Spleen (tissue), 7 donors: ENCODE data around the gene STUM.

Experiments
- CTCF ChIP-seq, 11 experiments: fragments of 200-600 bp in 7 of 11; fragments of 450-650 bp in 4 of 11; sonication (generic) in 4 of 11; IDR thresholded peaks in 8 of 11; conservative IDR thresholded peaks in 3 of 11; 1 replicate in 7 of 11; 2 replicates in 4 of 11; pipeline versions ENCODE4 v1.4.0 to v1.8.0; 2016 to 2021; ENCODE audit warnings: antibody characterized with exemption in 11 of 11, inconsistent platforms in 4 of 11, mild to moderate bottlenecking in 1 of 11
- POLR2A ChIP-seq, 3 donors: fragments of 450-650 bp; IDR thresholded peaks; one replicate each; pipeline ENCODE4 v1.5.1; 2017; ENCODE audit warnings: antibody characterized with exemption in 3 of 3, mild to moderate bottlenecking in 1 of 3
- donor health status: DM: no; HTN: no; CAD: no; lungs with moderate emphysema.
- donor health status: DM: no; HTN: no; CAD: no.
- donor health status: DM: no; HTN: no; CAD: no.

GRCh38 chr1:226643611-226644540 is 95.3 kb downstream of the STUM start:
- TF ChIP-seq CTCF (IDR thresholded peaks at IDR 0.05 in 8 of 11, conservative IDR thresholded peaks at IDR 0.05 in 3 of 11), result peak in 7 of 11 experiments; percentile 12 to 44 (median 19)
- no peak for TF ChIP-seq POLR2A (IDR thresholded peaks at IDR 0.05)
